Measurements from ENCODE around the gene GIMAP8. TPM values are rescaled to one million over a fixed set of nuclear protein-coding genes. Genes with fewer than 3 reads are reported as not detected.

Gene GIMAP8
- total RNA-seq, 1 donor = not detected

- TF ChIP-seq CTCF (IDR thresholded peaks at IDR 0.05; ENCODE audit: insufficient read depth, low read depth, low read length) = peak; percentile 89
- peak; percentile 77 for DNase-seq (ENCODE audit: low read depth)
- no peak overlapping the region for H3K4me3 ChIP-seq (ENCODE audit: low read depth, low read length)
These were observed 29.3 kb upstream of the GIMAP8 start for GRCh38 chr7:150420987-150421674.

GRCh38 chr7:150421831-150422230 lies 28.6 kb upstream of the GIMAP8 start:
- TF ChIP-seq CTCF (IDR thresholded peaks at IDR 0.05; ENCODE audit: insufficient read depth, low read depth, low read length) = no peak

GRCh38 chr7:150425670-150426069 lies 24.8 kb upstream of the GIMAP8 start:
- no peak overlapping the region for H3K4me3 ChIP-seq (ENCODE audit: low read depth, low read length)
- no peak for DNase-seq (ENCODE audit: low read depth)
- no peak for TF ChIP-seq CTCF (IDR thresholded peaks at IDR 0.05; ENCODE audit: insufficient read depth, low read depth, low read length)

More at GRCh38 chr7:150421831-150422230, 28.6 kb upstream of the GIMAP8 start:
- no peak for DNase-seq (ENCODE audit: low read depth)
- no peak overlapping the region for H3K4me3 ChIP-seq (ENCODE audit: low read depth, low read length)

- DNase-seq (ENCODE audit: low read depth) = peak; percentile 69
- no peak overlapping the region for H3K4me3 ChIP-seq (ENCODE audit: low read depth, low read length)
- TF ChIP-seq CTCF (IDR thresholded peaks at IDR 0.05; ENCODE audit: insufficient read depth, low read depth, low read length) = no peak
These were observed 21.6 kb upstream of the GIMAP8 start for GRCh38 chr7:150428671-150429451.

- no peak for DNase-seq (ENCODE audit: low read depth)
These were observed 20.7 kb upstream of the GIMAP8 start for GRCh38 chr7:150429699-150430098.

GRCh38 chr7:150430465-150431085 lies 19.9 kb upstream of the GIMAP8 start:
- no peak for TF ChIP-seq CTCF (IDR thresholded peaks at IDR 0.05; ENCODE audit: insufficient read depth, low read depth, low read length)
- peak; percentile 68 for DNase-seq (ENCODE audit: low read depth)

More at GRCh38 chr7:150429699-150430098, 20.7 kb upstream of the GIMAP8 start:
- H3K4me3 ChIP-seq (ENCODE audit: low read depth, low read length) = no peak overlapping the region
- TF ChIP-seq CTCF (IDR thresholded peaks at IDR 0.05; ENCODE audit: insufficient read depth, low read depth, low read length) = no peak

More at GRCh38 chr7:150430465-150431085, 19.9 kb upstream of the GIMAP8 start:
- no peak overlapping the region for H3K4me3 ChIP-seq (ENCODE audit: low read depth, low read length)

Data from fibroblast of villous mesenchyme (primary cell).